ENCODE results near the gene SLC2A9.

DNA sequence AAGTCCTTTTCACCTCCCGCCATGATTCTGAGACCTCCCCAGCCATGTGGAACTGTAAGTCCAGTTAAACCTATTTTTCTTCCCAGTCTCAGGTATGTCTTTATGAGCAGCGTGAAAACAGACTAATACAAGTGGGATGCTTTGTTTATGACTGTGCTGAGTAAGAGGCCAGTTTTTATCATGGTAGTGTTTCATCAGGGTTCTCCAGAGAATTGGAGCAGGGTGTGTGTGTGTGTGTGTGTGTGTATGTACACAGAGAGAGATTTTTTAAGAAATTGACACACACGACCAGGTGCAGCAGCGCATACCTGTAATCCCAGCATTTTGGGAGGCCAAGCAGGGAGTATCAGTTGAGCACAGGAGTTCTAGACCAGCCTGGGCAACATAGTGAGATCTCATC is 34.6 kb upstream of the SLC2A9 start:
- TF ChIP-seq CEBPB (IDR thresholded peaks at IDR 0.05) (no peak), TAF1 (IDR thresholded peaks at IDR 0.05; ENCODE audit: low read depth) (no peak), YY1 (IDR thresholded peaks at IDR 0.05; ENCODE audit: low read depth) (no peak)
- TF ChIP-seq, protein P1, sequence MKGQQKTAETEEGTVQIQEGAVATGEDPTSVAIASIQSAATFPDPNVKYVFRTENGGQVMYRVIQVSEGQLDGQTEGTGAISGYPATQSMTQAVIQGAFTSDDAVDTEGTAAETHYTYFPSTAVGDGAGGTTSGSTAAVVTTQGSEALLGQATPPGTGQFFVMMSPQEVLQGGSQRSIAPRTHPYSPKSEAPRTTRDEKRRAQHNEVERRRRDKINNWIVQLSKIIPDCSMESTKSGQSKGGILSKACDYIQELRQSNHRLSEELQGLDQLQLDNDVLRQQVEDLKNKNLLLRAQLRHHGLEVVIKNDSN (IDR thresholded peaks at IDR 0.05) = no peak
